HG03280 (cell line): ENCODE data around the gene ANO2.

Source experiments
- ATAC-seq: cut with Tn5 transposase; IDR thresholded peaks from one replicate; pipeline ENCODE4 v1.9.1; 2021; ENCODE audit warnings: mild to moderate bottlenecking, moderate library complexity; ENCODE audit not compliant: unreplicated experiment

The ANO2 gene

GRCh38 chr12:5964913-5965900 lies 20.1 kb upstream of the ANO2 start:
- no peak for ATAC-seq

GRCh38 chr12:5963515-5963914 lies 18.5 kb upstream of the ANO2 start:
- ATAC-seq: no peak

- ATAC-seq: no peak
Measured at GRCh38 chr12:5960783-5961182, 15.7 kb upstream of the ANO2 start.

GRCh38 chr12:5956987-5957386 lies 11.9 kb upstream of the ANO2 start:
- no peak for ATAC-seq

GRCh38 chr12:5954661-5955060 lies 9.6 kb upstream of the ANO2 start:
- ATAC-seq: no peak

- ATAC-seq: no peak
Measured at GRCh38 chr12:5953835-5954586, 9.0 kb upstream of the ANO2 start.

- ATAC-seq: no peak
Measured at GRCh38 chr12:5952031-5952430, 7.0 kb upstream of the ANO2 start.

GRCh38 chr12:5948696-5949095 lies 3.6 kb upstream of the ANO2 start:
- no peak for ATAC-seq

GRCh38 chr12:5947006-5947405 lies 1.9 kb upstream of the ANO2 start:
- ATAC-seq: no peak

- no peak for ATAC-seq
Measured at GRCh38 chr12:5946388-5946787, 1.3 kb upstream of the ANO2 start.

GRCh38 chr12:5944688-5945070 lies 380 bp downstream of the ANO2 start:
- no peak for ATAC-seq

- no peak for ATAC-seq
Measured at GRCh38 chr12:5944053-5944452, 1.0 kb downstream of the ANO2 start.

- ATAC-seq: no peak
Measured at GRCh38 chr12:5941907-5942306, 3.2 kb downstream of the ANO2 start.

- no peak for ATAC-seq
Measured at GRCh38 chr12:5927732-5928516, 17.1 kb downstream of the ANO2 start.

GRCh38 chr12:5925646-5926045 lies 19.4 kb downstream of the ANO2 start:
- no peak for ATAC-seq

GRCh38 chr12:5924342-5924741 lies 20.7 kb downstream of the ANO2 start:
- ATAC-seq: no peak

GRCh38 chr12:5923751-5924150 lies 21.3 kb downstream of the ANO2 start:
- no peak for ATAC-seq

- no peak for ATAC-seq
Measured at GRCh38 chr12:5923043-5923605, 21.9 kb downstream of the ANO2 start.

- no peak for ATAC-seq
Measured at GRCh38 chr12:5921966-5922899, 22.8 kb downstream of the ANO2 start.
